Measurements from ENCODE around the gene TCTA. TPM values are rescaled to one million over a fixed set of nuclear protein-coding genes. Genes with fewer than 3 reads are reported as not detected.

The TCTA gene
- total RNA-seq, result 10 to 100 TPM; 38.0 to 39.0 TPM
- 10 to 100 TPM; 27.8 to 37.8 TPM for polyA plus RNA-seq

DNA sequence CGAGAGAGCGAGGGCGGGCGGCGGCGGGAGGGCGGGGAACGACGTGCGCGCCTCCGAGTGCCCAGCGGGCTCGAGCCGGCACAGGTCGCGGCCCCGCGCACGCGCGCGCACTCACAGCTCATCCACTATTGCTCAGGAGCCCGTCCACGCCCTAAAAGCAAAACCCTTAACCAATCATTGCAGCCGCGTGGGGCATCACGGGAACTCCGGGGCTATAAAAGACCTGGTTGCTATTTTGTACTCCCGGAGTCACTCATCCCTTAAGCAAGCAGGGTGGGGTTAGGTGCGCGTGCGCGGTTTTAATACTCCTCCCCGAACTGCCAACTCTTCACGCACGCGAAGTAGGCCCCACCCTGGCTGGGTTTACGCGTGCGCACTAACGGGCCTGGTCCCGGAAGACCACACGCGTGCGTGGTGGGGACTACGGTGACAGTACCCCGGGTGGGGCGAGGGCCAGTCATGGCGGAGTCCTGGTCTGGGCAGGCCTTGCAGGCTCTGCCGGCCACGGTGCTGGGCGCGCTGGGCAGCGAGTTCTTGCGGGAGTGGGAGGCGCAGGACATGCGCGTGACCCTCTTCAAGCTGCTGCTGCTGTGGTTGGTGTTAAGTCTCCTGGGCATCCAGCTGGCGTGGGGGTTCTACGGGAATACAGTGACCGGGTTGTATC, at the start of gene TCTA, which contains the start of gene RHOA:
TCTA (plus strand) TSS at position 456 of the 664 bp plus-strand sequence; CDS start at position 460, 4 bp downstream.
RHOA (minus strand) TSS at position 9 of the 664 bp plus-strand sequence. CDS start 36,387 bp downstream, outside the sequence.
- POLR2A ChIA-PET (ENCODE audit: partially characterized antibody), result interaction anchor here (0.6 to 7.6 kb wide), 27 partner anchors 9 to 826 kb away, joined by 3 to 179 read pairs (median 4); partner anchors contain the start of genes AMT, DAG1, GPX1 and NDUFAF3
- H3K27me3 Mint-ChIP-seq, result no peaks in the 10 kb centered on the region
- H3K4me3 Mint-ChIP-seq, result peak within 1 kb of the TSS; percentile 91 to 98 (median 94)
- peaks cover 0 to 2% (median 0%) of the 10 kb centered on the region in 8 donors for H3K9me3 Mint-ChIP-seq
- peak within 1 kb of the TSS; percentile 95 to 99 (median 97) for H3K27ac Mint-ChIP-seq
- Histone ChIP-seq H3K27me3 (ENCODE audit: insufficient read depth, low read length) (no peaks in the 10 kb centered on the region), H3K27ac (ENCODE audit: low read depth, low read length) (peak within 1 kb of the TSS; percentile 93), H3K4me3 (ENCODE audit: low read length in 2 of 2) (peak within 1 kb of the TSS; percentile 78 to 89), H3K36me3 (ENCODE audit: insufficient read depth, low read length) (no peaks in the 10 kb centered on the region), H3K9me3 (ENCODE audit: control insufficient read depth in 1 of 2, low read length in 2 of 2) (no peaks in the 10 kb centered on the region), H3K4me1 (ENCODE audit: insufficient read depth, low read length) (peaks cover 81% of the 10 kb centered on the region)
- H3K36me3 Mint-ChIP-seq, result peaks cover 0 to 22% of the 10 kb centered on the region in 2 donors
- DNase-seq, result peak; percentile 97 to 100 (median 100)
- CTCF ChIA-PET (ENCODE audit: partially characterized antibody), result interaction anchor here (0.8 to 3.0 kb wide), 3 partner anchors 37 to 79 kb away, joined by 3 to 20 read pairs (median 3); partner anchors contain the start of gene USP4
- intact Hi-C loops (cut with micrococcal nuclease), result loop anchor here (1.0 to 10.0 kb wide), 8 partner anchors 17 to 725 kb away; partner anchors contain the start of genes APEH, DAG1, GPX1 and NCKIPSD
- H3K4me1 Mint-ChIP-seq, result peaks cover 51 to 82% (median 63%) of the 10 kb centered on the region in 4 donors

GRCh38 chr3:49362561-49362960, 49.7 kb upstream of the TCTA start:
- H3K27me3 ChIP-seq (ENCODE audit: insufficient read depth, low read length), result no peaks in the 10 kb centered on the region
- H3K4me1 Mint-ChIP-seq, result peaks cover 4 to 17% (median 7%) of the 10 kb centered on the region in 4 donors
- peak overlapping the region in 6 of 7 donors; percentile 47 to 88 (median 58) for H3K27ac Mint-ChIP-seq
- H3K9me3 ChIP-seq (ENCODE audit: control insufficient read depth in 1 of 2, low read length in 2 of 2), result no peaks in the 10 kb centered on the region
- H3K36me3 ChIP-seq (ENCODE audit: insufficient read depth, low read length), result peaks cover 43% of the 10 kb centered on the region
- ChIA-PET CTCF (ENCODE audit: partially characterized antibody) (interaction anchor here (1.5 kb wide), 1 partner anchor 22 kb away, joined by 3 read pairs; the partner anchor contains the start of gene USP4), POLR2A (ENCODE audit: partially characterized antibody) (interaction anchor here (2.0 kb wide), 1 partner anchor 22 kb away, joined by 6 read pairs; the partner anchor contains the start of gene USP4)
- no peak overlapping the region for H3K27ac ChIP-seq (ENCODE audit: low read depth, low read length)
- H3K4me1 ChIP-seq (ENCODE audit: insufficient read depth, low read length), result peaks cover 11% of the 10 kb centered on the region
- intact Hi-C loops (cut with micrococcal nuclease), result no loop called here
- no peaks in the 10 kb centered on the region for H3K9me3 Mint-ChIP-seq
- DNase-seq, result no peak
- no peak overlapping the region for H3K4me3 Mint-ChIP-seq
- H3K27me3 Mint-ChIP-seq, result no peaks in the 10 kb centered on the region
- no peak overlapping the region for H3K4me3 ChIP-seq (ENCODE audit: low read length in 2 of 2)
- H3K36me3 Mint-ChIP-seq, result peaks cover 27 to 65% of the 10 kb centered on the region in 2 donors

DNA sequence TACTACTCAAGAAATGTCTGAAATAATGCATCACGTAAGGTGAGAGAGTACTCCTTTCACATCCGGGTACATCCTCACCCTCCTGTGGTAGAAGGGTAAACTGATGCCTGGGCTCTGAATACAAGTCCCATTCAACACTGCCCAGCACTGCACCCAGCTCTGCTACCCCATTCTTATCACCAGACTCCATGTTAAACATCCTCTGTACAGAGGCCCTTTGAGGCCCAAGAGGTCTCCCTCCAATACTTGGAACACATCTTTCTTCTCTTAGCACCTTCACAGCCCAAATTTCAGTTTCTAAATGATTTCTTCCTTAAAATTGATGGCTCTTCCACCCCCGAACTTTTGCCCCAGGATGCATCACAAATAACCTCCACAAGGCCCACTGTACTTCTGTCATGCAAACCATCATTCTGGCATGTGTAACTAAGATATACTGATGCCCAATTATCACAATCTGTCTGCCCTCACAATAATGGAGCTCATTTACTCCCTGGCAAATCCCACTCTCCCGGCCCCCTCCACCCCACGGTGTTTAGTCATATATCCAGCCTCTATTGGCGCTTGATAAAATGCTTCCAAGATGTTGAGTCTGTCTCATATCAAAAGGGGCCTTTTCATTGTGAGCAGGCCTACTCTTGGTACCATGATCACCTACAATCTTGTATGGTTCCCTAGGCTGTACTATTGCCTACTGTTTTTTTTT, 41.5 kb upstream of the TCTA start:
- peaks cover 12 to 34% (median 16%) of the 10 kb centered on the region in 4 donors for H3K4me1 Mint-ChIP-seq
- ChIA-PET POLR2A (ENCODE audit: partially characterized antibody) (interaction anchor here (1.2 kb wide), 1 partner anchor 12 kb away, joined by 4 read pairs; the partner anchor contains the start of gene GPX1), CTCF (ENCODE audit: partially characterized antibody) (interaction anchor here (1.9 kb wide), 1 partner anchor 31 kb away, joined by 8 read pairs; the partner anchor contains the start of gene USP4)
- no peaks in the 10 kb centered on the region for H3K27me3 Mint-ChIP-seq
- Histone ChIP-seq H3K27ac (ENCODE audit: low read depth, low read length) (no peak overlapping the region), H3K4me1 (ENCODE audit: insufficient read depth, low read length) (peaks cover 7% of the 10 kb centered on the region), H3K4me3 (ENCODE audit: low read length in 2 of 2) (no peak overlapping the region), H3K27me3 (ENCODE audit: insufficient read depth, low read length) (no peaks in the 10 kb centered on the region), H3K9me3 (ENCODE audit: control insufficient read depth in 1 of 2, low read length in 2 of 2) (no peaks in the 10 kb centered on the region), H3K36me3 (ENCODE audit: insufficient read depth, low read length) (peaks cover 38% of the 10 kb centered on the region)
- peaks cover 37 to 78% of the 10 kb centered on the region in 2 donors for H3K36me3 Mint-ChIP-seq
- DNase-seq, result no peak
- peak overlapping the region; percentile 0 to 76 (median 32) for H3K27ac Mint-ChIP-seq
- no peaks in the 10 kb centered on the region for H3K9me3 Mint-ChIP-seq
- H3K4me3 Mint-ChIP-seq, result no peak overlapping the region
- intact Hi-C loops (cut with micrococcal nuclease), result no loop called here

GRCh38 chr3:49371946-49372345, 40.3 kb upstream of the TCTA start:
- Histone ChIP-seq H3K27me3 (ENCODE audit: insufficient read depth, low read length) (no peaks in the 10 kb centered on the region), H3K4me3 (ENCODE audit: low read length in 2 of 2) (no peak overlapping the region), H3K4me1 (ENCODE audit: insufficient read depth, low read length) (peaks cover 7% of the 10 kb centered on the region), H3K27ac (ENCODE audit: low read depth, low read length) (no peak overlapping the region), H3K36me3 (ENCODE audit: insufficient read depth, low read length) (peaks cover 27% of the 10 kb centered on the region), H3K9me3 (ENCODE audit: control insufficient read depth in 1 of 2, low read length in 2 of 2) (no peaks in the 10 kb centered on the region)
- Mint-ChIP-seq H3K36me3 (peaks cover 33 to 67% of the 10 kb centered on the region in 2 donors), H3K9me3 (no peaks in the 10 kb centered on the region), H3K4me1 (peaks cover 9 to 36% (median 19%) of the 10 kb centered on the region in 4 donors), H3K4me3 (no peak overlapping the region), H3K27ac (no peak overlapping the region), H3K27me3 (no peaks in the 10 kb centered on the region)
- intact Hi-C loops (cut with micrococcal nuclease), result no loop called here
- CTCF ChIA-PET (ENCODE audit: partially characterized antibody), result no interaction called here
- POLR2A ChIA-PET (ENCODE audit: partially characterized antibody), result interaction anchor here (0.9 kb wide), 1 partner anchor 40 kb away, joined by 3 read pairs; the partner anchor contains the start of gene RHOA
- no peak for DNase-seq

DNA sequence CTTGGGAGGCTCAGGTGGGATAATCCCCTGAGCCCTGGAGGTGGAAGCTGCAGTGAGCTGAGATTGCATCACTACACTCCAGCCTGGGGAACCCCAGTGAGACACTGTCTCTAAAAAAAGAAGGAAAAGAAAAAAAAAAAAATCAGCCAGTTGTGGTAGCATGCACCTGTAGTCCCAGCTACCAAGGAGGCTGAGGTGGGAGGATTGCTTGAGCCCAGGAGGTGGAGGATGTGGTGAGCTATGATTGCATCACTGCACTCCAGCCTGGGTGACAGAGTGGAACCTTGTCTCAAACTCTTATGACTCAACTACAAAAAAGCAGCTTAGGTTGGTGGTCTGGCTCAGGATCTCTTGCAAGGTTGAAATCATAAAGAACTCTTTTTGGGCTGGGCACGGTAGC, 34.7 kb upstream of the TCTA start:
- H3K4me3 ChIP-seq (ENCODE audit: low read length in 2 of 2), result no peak overlapping the region
- intact Hi-C loops (cut with micrococcal nuclease), result no loop called here
- no peaks in the 10 kb centered on the region for H3K9me3 ChIP-seq (ENCODE audit: control insufficient read depth in 1 of 2, low read length in 2 of 2)
- CTCF ChIA-PET (ENCODE audit: partially characterized antibody), result interaction anchor here (0.7 kb wide), 1 partner anchor 402 kb away, joined by 3 read pairs; no protein-coding TSS in a partner anchor
- H3K4me1 ChIP-seq (ENCODE audit: insufficient read depth, low read length), result peaks cover 31% of the 10 kb centered on the region
- peak in 3 of 5 donors; percentile 10 to 77 (median 12) for DNase-seq
- Mint-ChIP-seq H3K4me1 (peaks cover 26 to 57% (median 36%) of the 10 kb centered on the region in 4 donors), H3K27me3 (no peaks in the 10 kb centered on the region), H3K9me3 (no peaks in the 10 kb centered on the region), H3K36me3 (peaks cover 13 to 30% of the 10 kb centered on the region in 2 donors), H3K4me3 (no peak overlapping the region), H3K27ac (peak overlapping the region in 4 of 7 donors; percentile 29 to 90 (median 60))
- H3K27me3 ChIP-seq (ENCODE audit: insufficient read depth, low read length), result no peaks in the 10 kb centered on the region
- H3K36me3 ChIP-seq (ENCODE audit: insufficient read depth, low read length), result peaks cover 12% of the 10 kb centered on the region
- POLR2A ChIA-PET (ENCODE audit: partially characterized antibody), result interaction anchor here (1.0 kb wide), 1 partner anchor 37 kb away, joined by 4 read pairs; the partner anchor contains the start of gene USP4
- no peak overlapping the region for H3K27ac ChIP-seq (ENCODE audit: low read depth, low read length)

DNA sequence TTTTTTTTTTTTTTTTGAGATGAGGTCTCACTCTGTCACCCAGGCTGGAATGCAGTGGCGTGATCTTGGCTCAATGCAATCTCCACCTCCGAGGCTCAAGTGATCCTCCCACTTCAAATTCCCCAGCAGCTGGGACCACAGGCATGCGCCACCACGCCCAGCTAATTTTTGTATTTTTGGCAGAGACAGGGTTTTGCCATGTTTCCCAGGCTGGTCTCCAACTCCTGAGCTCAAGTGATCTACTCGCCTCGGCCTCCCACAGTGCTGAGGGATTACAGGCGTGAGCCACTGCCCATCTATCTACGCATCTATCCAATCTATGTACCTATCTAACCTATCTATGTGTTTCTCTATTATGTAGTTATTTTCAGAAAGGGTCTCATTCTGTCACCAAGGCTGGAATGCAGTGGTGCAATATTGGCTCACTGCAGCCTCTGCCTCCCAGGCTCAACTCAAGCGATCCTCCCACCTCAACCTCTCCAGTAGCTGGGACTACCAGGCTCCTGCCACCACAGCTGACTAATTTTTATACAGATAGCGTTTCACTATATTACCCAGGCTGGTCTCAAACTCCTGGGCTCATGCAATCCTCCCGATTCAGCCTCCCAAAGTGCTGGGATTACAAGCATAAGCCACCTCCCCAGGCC, 33.9 kb upstream of the TCTA start:
- ChIA-PET POLR2A (ENCODE audit: partially characterized antibody) (interaction anchor here (1.0 kb wide), 1 partner anchor 38 kb away, joined by 4 read pairs; the partner anchor contains the start of gene USP4), CTCF (ENCODE audit: partially characterized antibody) (no interaction called here)
- Mint-ChIP-seq H3K36me3 (peaks cover 8 to 22% of the 10 kb centered on the region in 2 donors), H3K4me1 (peaks cover 25 to 60% (median 40%) of the 10 kb centered on the region in 4 donors), H3K9me3 (no peaks in the 10 kb centered on the region), H3K27ac (peak overlapping the region in 6 of 7 donors; percentile 2 to 66 (median 44)), H3K4me3 (peak overlapping the region in 3 of 8 donors; percentile 38 to 64 (median 43)), H3K27me3 (no peaks in the 10 kb centered on the region)
- peaks cover 39% of the 10 kb centered on the region for H3K4me1 ChIP-seq (ENCODE audit: insufficient read depth, low read length)
- no peak overlapping the region for H3K27ac ChIP-seq (ENCODE audit: low read depth, low read length)
- peaks cover 4% of the 10 kb centered on the region for H3K36me3 ChIP-seq (ENCODE audit: insufficient read depth, low read length)
- intact Hi-C loops (cut with micrococcal nuclease), result no loop called here
- no peaks in the 10 kb centered on the region for H3K27me3 ChIP-seq (ENCODE audit: insufficient read depth, low read length)
- no peak overlapping the region for H3K4me3 ChIP-seq (ENCODE audit: low read length in 2 of 2)
- no peak for DNase-seq
- no peaks in the 10 kb centered on the region for H3K9me3 ChIP-seq (ENCODE audit: control insufficient read depth in 1 of 2, low read length in 2 of 2)

All from CD4-positive, alpha-beta memory T cell (primary cell).